Right renal cortex interstitium (tissue), 3 donors: ENCODE results near the gene GTF2IRD1. TPM values are rescaled to one million over a fixed set of nuclear protein-coding genes. Genes with fewer than 3 reads are reported as not detected.
A peak's percentile ranks its signal among the peaks of the same experiment; 100 is the strongest.
"Not testable (repeated sequence)": the region's sequence is repeated elsewhere in the genome, so short reads cannot be mapped to it uniquely, and the experiment has no call there.

Source experiments
- DNase-seq, 3 donors: peaks; one replicate each; pipeline ENCODE4 v3.0.0-alpha.2; 2013; ENCODE audit warnings: low read depth in 3 of 3, low spot score in 2 of 3
- polyA plus RNA-seq, 3 donors: library from polyadenylated mRNA; unstranded; fragments of 120-200 nt; gene quantifications; one replicate each; pipeline ENCODE4 v1.2.1, GENCODE V29; 2013; ENCODE audit not compliant: insufficient read length in 3 of 3

GTF2IRD1 gene
- 10 to 100 TPM; 51.3 to 58.4 (median 55.1) TPM for polyA plus RNA-seq

- DNase-seq = no peak
Measured at GRCh38 chr7:74453322-74454011, at the start of gene GTF2IRD1. Gene GTF2IRD1 (plus strand): TSS chr7:74453906. CDS start chr7:74508081, 54,175 bp downstream.

GRCh38 chr7:74404388-74404700, 49.4 kb upstream of the GTF2IRD1 start:
- no peak for DNase-seq

- no peak for DNase-seq
Measured at GRCh38 chr7:74404741-74405140, 49.0 kb upstream of the GTF2IRD1 start.

GRCh38 chr7:74405191-74405898, 48.4 kb upstream of the GTF2IRD1 start:
- DNase-seq = no peak

GRCh38 chr7:74405899-74406512, 47.7 kb upstream of the GTF2IRD1 start:
- DNase-seq = no peak

- DNase-seq = no peak
Measured at GRCh38 chr7:74407958-74408357, 45.7 kb upstream of the GTF2IRD1 start.

- no peak for DNase-seq
Measured at GRCh38 chr7:74409571-74409970, 44.1 kb upstream of the GTF2IRD1 start.

- DNase-seq = no peak
Measured at GRCh38 chr7:74410772-74411171, 42.9 kb upstream of the GTF2IRD1 start.

GRCh38 chr7:74411571-74411970, 42.1 kb upstream of the GTF2IRD1 start:
- DNase-seq = not testable (repeated sequence)

GRCh38 chr7:74412056-74412455, 41.6 kb upstream of the GTF2IRD1 start:
- no peak for DNase-seq

- DNase-seq = no peak
Measured at GRCh38 chr7:74412603-74413002, 41.1 kb upstream of the GTF2IRD1 start.

GRCh38 chr7:74414595-74415333, 38.9 kb upstream of the GTF2IRD1 start:
- DNase-seq = not testable (repeated sequence)

- DNase-seq = peak in 1 of 3 donors; percentile 54
Measured at GRCh38 chr7:74417419-74417971, 36.2 kb upstream of the GTF2IRD1 start.

GRCh38 chr7:74418076-74418475, 35.6 kb upstream of the GTF2IRD1 start:
- DNase-seq = no peak

GRCh38 chr7:74418538-74418937, 35.2 kb upstream of the GTF2IRD1 start:
- DNase-seq = no peak

GRCh38 chr7:74419232-74419631, 34.5 kb upstream of the GTF2IRD1 start:
- DNase-seq = not testable (repeated sequence)

- no peak for DNase-seq
Measured at GRCh38 chr7:74420006-74420405, 33.7 kb upstream of the GTF2IRD1 start.

- DNase-seq = no peak
Measured at GRCh38 chr7:74424291-74424880, 29.3 kb upstream of the GTF2IRD1 start.

- DNase-seq = no peak
Measured at GRCh38 chr7:74428023-74428422, 25.7 kb upstream of the GTF2IRD1 start.

GRCh38 chr7:74429153-74429747, 24.5 kb upstream of the GTF2IRD1 start:
- DNase-seq = peak in 2 of 3 donors; percentile 69 to 77
